Endodermal cell (in vitro differentiated cells): ENCODE data around the gene HPS6. TPM values are rescaled to one million over a fixed set of nuclear protein-coding genes. Genes with fewer than 3 reads are reported as not detected.

Experiments used
- DNase-seq: peaks from one replicate; pipeline ENCODE4 v3.0.0-alpha.2; 2017
- H3K27ac ChIP-seq: 2 replicates; pipeline ENCODE4 v1.5.1; 2013; ENCODE audit warnings: mild to moderate bottlenecking, low read depth, low read length, moderate library complexity
- H3K27me3 ChIP-seq: 2 replicates; pipeline ENCODE4 v1.6.1; 2013; ENCODE audit warnings: mild to moderate bottlenecking, low read length, moderate library complexity; ENCODE audit not compliant: insufficient read depth, control insufficient read depth, poor library complexity, severe bottlenecking
- H3K36me3 ChIP-seq: 2 replicates; pipeline ENCODE4 v1.7.0; 2013; ENCODE audit warnings: mild to moderate bottlenecking, low read length, moderate library complexity; ENCODE audit not compliant: control insufficient read depth, insufficient read depth
- H3K4me1 ChIP-seq: one replicate; pipeline ENCODE4 v1.7.0; 2013; ENCODE audit warnings: low read length; ENCODE audit not compliant: control insufficient read depth, insufficient read depth
- H3K4me3 ChIP-seq: 2 replicates; pipeline ENCODE4 v1.5.1; 2013; ENCODE audit warnings: mild to moderate bottlenecking, low read length, moderate library complexity
- H3K9ac ChIP-seq: 2 replicates; pipeline ENCODE4 v1.6.1; 2013; ENCODE audit warnings: mild to moderate bottlenecking, low read length, moderate library complexity; ENCODE audit not compliant: poor library complexity, severe bottlenecking; ENCODE audit errors: extremely low read depth
- H3K9me3 ChIP-seq: 2 replicates; pipeline ENCODE4 v1.6.1; 2013; ENCODE audit warnings: mild to moderate bottlenecking, low read length, moderate library complexity; ENCODE audit not compliant: control insufficient read depth
- H3K27ac Mint-ChIP-seq: 2 replicates; pipeline ENCODE4 v1.8.0; 2020; ENCODE audit warnings: mixed read lengths
- H3K27me3 Mint-ChIP-seq: 2 replicates; pipeline ENCODE4 v1.8.0; 2021; ENCODE audit warnings: mild to moderate bottlenecking, mixed read lengths; ENCODE audit not compliant: insufficient read depth
- H3K36me3 Mint-ChIP-seq: 2 replicates; pipeline ENCODE4 v1.8.0; 2020; ENCODE audit warnings: low read depth, mixed read lengths
- H3K4me1 Mint-ChIP-seq: 2 replicates; pipeline ENCODE4 v1.8.0; 2020; ENCODE audit warnings: mixed read lengths
- H3K4me3 Mint-ChIP-seq: 2 replicates; pipeline ENCODE4 v1.8.0; 2020; ENCODE audit warnings: mild to moderate bottlenecking, moderate library complexity, mixed read lengths
- H3K9me3 Mint-ChIP-seq: 2 replicates; pipeline ENCODE4 v1.8.0; 2020; ENCODE audit warnings: mild to moderate bottlenecking, mixed read lengths
- WGBS, 2 experiments: methylation state at CpG; one replicate each; pipeline versions ENCODE4 v1.1.5 to v1.1.7; 2013; ENCODE audit warnings: missing lambda C conversion rate in 2 of 2, mixed read lengths in 1 of 2; ENCODE audit not compliant: insufficient coverage in 1 of 2, insufficient read length in 1 of 2; 5-methylcytosine and 5-hydroxymethylcytosine counted together
- total RNA-seq, 2 donors: library from RNA; stranded (reverse); fragmentation: NEBNext Ultra II Directional in 1 of 2; extraction: Animal tissue kit (Norgen Biotek cat#: 25700) in 1 of 2; gene quantifications; 2 replicates in 1 of 2; 3 replicates in 1 of 2; pipeline ENCODE4 v1.2.1, GENCODE V29; 2021
- TF ChIP-seq, protein P1 (sequence below): fragments of 200-600 bp; sonication (generic); conservative IDR thresholded peaks from 2 replicates; pipeline ENCODE4 v1.5.0; 2021; ENCODE audit warnings: antibody characterized with exemption, mild to moderate bottlenecking

HPS6 gene
- total RNA-seq, 2 donors from 2014 or later = 19.6 to 20.8 TPM

DNA sequence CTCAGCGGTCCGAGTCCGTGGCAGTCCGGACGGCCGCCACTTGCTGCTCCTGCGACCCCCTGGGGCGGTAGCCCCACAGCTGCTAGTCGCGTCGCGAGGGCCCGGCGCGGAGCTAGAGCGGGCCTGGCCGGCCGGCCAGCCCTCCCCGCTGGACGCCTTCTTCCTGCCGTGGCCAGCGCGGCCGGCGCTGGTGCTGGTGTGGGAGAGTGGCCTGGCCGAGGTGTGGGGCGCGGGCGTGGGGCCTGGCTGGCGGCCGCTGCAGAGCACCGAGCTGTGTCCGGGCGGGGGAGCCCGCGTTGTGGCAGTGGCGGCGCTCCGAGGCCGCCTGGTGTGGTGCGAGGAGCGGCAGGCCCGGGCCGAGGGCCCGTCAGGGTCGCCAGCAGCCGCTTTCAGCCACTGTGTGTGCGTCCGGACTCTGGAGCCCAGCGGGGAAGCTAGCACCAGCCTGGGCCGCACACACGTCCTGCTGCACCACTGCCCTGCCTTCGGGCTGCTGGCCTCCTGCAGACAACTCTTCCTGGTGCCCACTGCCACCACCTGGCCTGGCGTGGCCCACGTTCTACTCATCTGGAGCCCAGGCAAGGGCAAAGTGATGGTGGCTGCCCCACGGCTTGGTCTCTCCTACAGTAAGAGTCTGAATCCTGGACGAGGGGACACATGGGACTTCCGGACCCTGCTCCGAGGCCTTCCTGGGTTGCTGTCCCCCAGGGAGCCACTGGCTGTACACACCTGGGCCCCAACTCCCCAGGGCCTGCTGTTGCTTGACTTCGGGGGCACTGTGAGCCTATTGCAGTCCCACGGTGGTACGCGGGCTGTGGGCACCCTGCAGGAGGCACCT, 631 bp downstream of the HPS6 start:
- Histone ChIP-seq H3K4me1 (peaks cover 5% of the 10 kb centered on the region), H3K9me3 (no peaks in the 10 kb centered on the region), H3K36me3 (no peaks in the 10 kb centered on the region), H3K9ac (peak overlapping the region; percentile 49), H3K4me3 (peak overlapping the region; percentile 84), H3K27ac (no peak overlapping the region), H3K27me3 (peaks cover 12% of the 10 kb centered on the region)
- Mint-ChIP-seq H3K4me1 (no peaks in the 10 kb centered on the region), H3K4me3 (peak overlapping the region; percentile 69), H3K27me3 (peaks cover 12% of the 10 kb centered on the region), H3K36me3 (peaks cover 6% of the 10 kb centered on the region), H3K27ac (peak overlapping the region; percentile 79), H3K9me3 (no peaks in the 10 kb centered on the region)
- TF ChIP-seq, protein P1, sequence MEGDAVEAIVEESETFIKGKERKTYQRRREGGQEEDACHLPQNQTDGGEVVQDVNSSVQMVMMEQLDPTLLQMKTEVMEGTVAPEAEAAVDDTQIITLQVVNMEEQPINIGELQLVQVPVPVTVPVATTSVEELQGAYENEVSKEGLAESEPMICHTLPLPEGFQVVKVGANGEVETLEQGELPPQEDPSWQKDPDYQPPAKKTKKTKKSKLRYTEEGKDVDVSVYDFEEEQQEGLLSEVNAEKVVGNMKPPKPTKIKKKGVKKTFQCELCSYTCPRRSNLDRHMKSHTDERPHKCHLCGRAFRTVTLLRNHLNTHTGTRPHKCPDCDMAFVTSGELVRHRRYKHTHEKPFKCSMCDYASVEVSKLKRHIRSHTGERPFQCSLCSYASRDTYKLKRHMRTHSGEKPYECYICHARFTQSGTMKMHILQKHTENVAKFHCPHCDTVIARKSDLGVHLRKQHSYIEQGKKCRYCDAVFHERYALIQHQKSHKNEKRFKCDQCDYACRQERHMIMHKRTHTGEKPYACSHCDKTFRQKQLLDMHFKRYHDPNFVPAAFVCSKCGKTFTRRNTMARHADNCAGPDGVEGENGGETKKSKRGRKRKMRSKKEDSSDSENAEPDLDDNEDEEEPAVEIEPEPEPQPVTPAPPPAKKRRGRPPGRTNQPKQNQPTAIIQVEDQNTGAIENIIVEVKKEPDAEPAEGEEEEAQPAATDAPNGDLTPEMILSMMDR = no peak
- 14 to 29% methylated on average over 18 to 63 of the region's 63 CpGs for WGBS, 2 experiments
- peak; percentile 84 for DNase-seq

DNA sequence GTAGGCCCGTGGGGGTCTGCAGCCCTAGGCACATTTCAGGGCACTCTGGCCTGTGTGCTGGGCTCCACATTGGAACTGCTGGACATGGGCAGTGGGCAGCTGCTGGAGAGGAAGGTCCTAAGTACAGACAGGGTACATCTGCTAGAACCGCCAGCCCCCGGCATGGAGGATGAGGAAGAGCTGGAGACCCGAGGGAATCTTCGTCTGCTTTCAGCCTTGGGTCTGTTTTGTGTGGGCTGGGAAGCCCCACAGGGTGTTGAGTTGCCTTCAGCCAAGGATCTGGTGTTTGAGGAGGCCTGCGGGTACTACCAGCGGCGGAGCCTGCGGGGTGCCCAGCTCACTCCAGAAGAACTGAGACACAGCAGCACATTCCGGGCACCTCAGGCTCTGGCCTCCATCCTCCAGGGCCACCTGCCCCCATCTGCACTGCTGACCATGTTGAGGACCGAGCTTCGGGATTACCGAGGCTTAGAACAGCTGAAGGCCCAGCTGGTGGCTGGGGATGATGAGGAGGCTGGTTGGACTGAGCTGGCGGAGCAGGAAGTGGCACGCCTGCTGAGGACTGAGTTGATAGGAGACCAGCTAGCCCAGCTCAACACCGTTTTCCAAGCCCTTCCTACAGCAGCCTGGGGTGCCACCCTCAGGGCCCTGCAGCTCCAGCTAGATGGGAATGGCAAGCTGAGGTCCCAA, 1.4 kb downstream of the HPS6 start:
- no peaks in the 10 kb centered on the region for H3K36me3 ChIP-seq
- Mint-ChIP-seq H3K36me3 (peaks cover 6% of the 10 kb centered on the region), H3K4me3 (peak overlapping the region; percentile 69), H3K27ac (no peak overlapping the region), H3K9me3 (no peaks in the 10 kb centered on the region), H3K27me3 (peaks cover 12% of the 10 kb centered on the region), H3K4me1 (no peaks in the 10 kb centered on the region)
- peak overlapping the region; percentile 49 for H3K9ac ChIP-seq
- H3K27ac ChIP-seq = no peak overlapping the region
- H3K9me3 ChIP-seq = no peaks in the 10 kb centered on the region
- H3K4me3 ChIP-seq = peak overlapping the region; percentile 84
- H3K4me1 ChIP-seq = peaks cover 5% of the 10 kb centered on the region
- TF ChIP-seq, protein P1 = no peak
- peaks cover 12% of the 10 kb centered on the region for H3K27me3 ChIP-seq
- 93 to 100% methylated on average over 2 to 16 of the region's 16 CpGs for WGBS, 2 experiments
- no peak for DNase-seq

DNA sequence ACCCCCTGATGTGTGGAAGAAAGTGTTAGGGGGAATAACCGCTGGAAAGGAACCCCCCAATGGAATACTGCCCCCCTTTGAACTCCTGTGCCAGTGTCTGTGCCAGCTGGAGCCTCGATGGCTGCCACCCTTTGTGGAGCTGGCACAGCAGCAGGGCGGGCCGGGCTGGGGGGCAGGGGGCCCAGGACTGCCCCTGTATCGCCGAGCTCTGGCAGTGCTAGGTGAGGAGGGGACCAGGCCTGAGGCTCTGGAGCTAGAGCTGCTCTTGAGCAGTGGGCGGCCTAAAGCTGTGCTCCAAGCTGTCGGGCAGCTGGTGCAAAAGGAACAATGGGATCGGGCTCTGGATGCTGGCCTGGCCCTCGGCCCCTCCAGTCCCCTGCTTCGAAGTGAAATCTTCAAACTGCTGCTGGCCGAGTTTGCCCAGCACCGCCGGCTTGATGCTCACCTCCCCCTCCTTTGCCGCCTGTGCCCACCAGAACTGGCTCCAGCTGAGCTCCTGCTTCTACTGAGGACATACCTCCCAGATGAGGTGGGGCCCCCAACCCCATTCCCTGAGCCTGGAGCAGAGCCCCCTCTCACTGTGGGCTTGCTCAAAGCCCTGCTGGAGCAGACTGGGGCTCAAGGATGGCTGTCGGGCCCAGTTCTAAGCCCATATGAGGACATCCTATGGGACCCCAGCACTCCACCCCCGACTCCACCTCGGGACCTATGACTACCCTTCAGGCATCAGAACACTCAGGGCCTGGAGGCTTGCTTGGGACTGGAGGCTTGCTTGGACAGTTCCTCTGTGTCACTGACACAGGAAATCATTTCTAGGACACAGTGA, 2.2 kb downstream of the HPS6 start:
- Mint-ChIP-seq H3K4me3 (peak overlapping the region; percentile 16), H3K27me3 (peaks cover 8% of the 10 kb centered on the region), H3K36me3 (peaks cover 6% of the 10 kb centered on the region), H3K27ac (no peak overlapping the region), H3K9me3 (no peaks in the 10 kb centered on the region), H3K4me1 (no peaks in the 10 kb centered on the region)
- Histone ChIP-seq H3K4me1 (peaks cover 5% of the 10 kb centered on the region), H3K9ac (no peak overlapping the region), H3K27me3 (peaks cover 12% of the 10 kb centered on the region), H3K9me3 (no peaks in the 10 kb centered on the region), H3K27ac (no peak overlapping the region), H3K4me3 (no peak overlapping the region), H3K36me3 (no peaks in the 10 kb centered on the region)
- TF ChIP-seq, protein P1 = no peak
- WGBS, 2 experiments = 93 to 94% methylated on average over 16 to 18 of the region's 18 CpGs
- no peak for DNase-seq
